HS-5 (cell line): ENCODE data around the gene C11orf16.
"Not testable (repeated sequence)": the region's sequence is repeated elsewhere in the genome, so short reads cannot be mapped to it uniquely, and the experiment has no call there.

Experiments
- DNase-seq: peaks from one replicate; pipeline ENCODE4 v3.0.0-alpha.2; 2012; ENCODE audit warnings: low read depth

C11orf16 gene, protein sequence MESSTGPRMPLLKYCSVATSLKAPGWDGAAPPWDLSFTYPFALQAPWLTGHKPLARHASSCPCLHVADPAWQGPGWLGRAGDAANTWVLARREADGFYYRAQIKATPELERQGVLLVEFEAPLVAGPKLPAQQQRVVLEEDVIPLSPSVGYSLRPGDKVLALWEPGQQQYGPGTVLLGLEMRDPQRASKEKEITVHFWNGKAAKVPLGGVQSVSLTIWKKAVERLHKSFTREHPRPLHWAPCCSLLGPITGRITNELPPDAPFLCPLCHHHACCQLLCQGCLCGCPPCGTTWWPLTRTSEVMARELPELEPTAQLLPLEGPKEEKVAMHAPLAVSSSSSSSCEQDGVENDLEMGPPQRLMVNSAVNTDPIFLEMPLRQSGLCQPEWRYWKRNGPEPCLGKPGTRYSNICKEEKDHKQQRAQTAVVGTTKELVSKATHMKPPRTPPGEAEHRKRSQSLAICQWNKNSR

GRCh38 chr11:8932564-8933180 is at the start of gene C11orf16:
Gene C11orf16, minus strand, starts transcription at chr11:8932947. Its CDS starts 639 bp downstream, at chr11:8932308.
- no peak for DNase-seq

DNA sequence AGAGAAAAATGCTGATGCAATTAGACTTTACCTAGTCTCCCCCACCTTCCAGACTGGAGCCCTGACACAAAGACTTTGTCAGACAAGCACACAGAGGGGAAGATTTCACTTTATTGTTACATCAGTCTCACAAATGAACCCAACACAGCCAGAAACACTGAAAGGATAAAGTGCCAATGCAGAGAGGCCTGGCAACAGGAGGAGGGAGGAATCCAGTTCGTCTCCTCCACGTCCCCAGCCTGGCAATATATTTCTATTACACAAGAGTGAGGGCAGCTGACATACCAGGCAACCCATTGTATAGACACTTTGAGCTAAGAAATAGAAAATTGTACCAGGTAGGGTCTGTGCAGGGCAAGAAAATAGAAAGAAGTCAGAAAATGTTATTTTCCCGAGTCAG is 47.7 kb upstream of the C11orf16 start:
- no peak for DNase-seq

- not testable (repeated sequence) for DNase-seq
Observed at GRCh38 chr11:8979365-8979764, 46.6 kb upstream of the C11orf16 start.

GRCh38 chr11:8973121-8973520 is 40.4 kb upstream of the C11orf16 start:
- DNase-seq = no peak

GRCh38 chr11:8971924-8972316 is 39.2 kb upstream of the C11orf16 start:
- DNase-seq = no peak

DNA sequence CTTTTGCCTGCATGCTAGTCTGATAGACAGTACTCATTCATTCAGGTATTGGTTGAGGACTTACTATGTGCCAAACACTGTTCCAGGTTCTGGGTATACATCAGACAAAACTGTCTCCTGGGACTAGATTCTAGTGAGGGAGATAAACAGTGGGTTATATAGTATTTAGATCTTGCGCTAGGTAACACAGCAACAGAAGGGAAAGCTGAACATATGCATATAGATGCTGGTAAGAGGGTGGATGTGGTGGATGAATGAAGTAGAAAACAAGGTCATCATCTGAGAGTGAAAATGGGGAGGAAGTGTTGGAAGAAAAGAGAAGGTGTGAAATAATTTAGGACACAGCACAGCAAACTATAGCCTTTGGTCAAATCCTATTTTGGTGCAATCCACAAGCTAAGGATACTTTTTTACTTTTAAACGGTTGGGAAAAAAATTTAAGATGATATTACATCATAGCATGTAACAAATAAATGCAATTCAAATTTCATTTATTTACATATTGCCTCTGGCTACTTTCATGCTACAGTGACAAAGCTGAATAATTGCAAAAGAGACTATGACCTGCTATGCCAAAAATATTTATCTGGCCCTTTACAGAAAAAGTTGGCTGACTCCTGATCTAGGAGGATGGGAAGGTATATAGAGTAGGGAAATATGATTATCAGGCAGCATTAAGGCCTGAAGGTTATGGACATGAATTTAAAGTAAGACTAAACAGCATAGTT is 38.6 kb upstream of the C11orf16 start:
- no peak for DNase-seq

DNA sequence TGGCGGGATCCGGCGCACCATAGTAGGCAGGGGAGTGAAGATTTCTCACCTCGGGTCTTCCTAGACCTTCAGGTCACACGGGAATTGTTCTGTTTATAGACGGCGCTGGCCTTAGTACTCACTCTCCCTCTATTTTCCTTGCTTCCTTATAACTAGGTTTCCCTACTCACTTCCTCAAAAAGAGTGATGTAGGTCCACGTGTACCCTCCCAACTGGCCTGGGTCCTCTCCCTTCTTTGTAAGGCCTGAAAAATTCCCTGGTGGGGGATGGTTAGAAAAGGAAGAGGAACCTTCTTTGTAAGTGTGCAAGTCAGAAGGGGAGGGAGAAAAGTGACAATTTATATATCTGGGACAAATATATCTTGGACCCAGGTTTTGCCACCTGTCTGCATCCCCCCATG is 34.4 kb upstream of the C11orf16 start:
- no peak for DNase-seq

GRCh38 chr11:8964324-8965320 is 31.9 kb upstream of the C11orf16 start, which contains the start of gene TMEM9B:
Gene TMEM9B, minus strand, starts transcription at chr11:8964442. Its CDS starts 129 bp downstream, at chr11:8964313.
- DNase-seq = peak; percentile 69

DNA sequence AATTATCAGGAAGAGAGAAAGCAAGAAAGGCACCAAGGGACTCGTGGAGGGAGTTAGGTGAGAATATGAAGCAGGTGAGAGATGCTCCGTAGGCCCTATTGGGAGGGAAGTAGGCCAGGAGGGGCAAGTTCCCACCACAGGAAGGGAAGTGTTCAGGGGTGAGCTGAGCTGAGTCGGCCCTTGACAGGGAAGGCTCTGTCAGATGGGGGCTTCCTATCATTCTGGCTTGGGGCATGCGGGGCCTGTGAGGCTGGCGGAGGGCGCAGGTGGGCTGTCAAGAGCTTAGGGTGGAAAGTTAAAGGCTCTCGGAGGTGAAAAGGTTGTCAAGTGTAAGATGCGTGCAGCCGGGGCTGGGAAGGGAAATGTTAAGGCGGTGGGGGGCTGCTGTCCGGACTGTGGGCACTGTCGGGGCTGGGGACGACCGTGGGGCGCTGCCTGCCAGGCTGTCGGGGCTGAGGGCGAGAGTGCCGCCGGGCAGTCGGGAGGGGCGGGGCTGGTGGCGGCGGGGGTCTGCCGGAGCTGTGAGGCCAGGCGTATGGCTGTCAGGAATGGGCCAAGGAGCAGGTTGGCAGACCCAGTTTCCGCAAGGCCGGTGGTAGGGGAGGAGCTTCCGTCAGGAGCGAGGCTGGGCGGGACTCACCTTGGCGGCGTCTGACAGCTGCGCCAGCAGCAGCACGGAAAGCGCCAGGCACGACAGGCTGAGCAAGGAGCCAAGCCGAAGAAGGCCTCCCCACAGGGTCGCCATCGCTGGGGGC is 31.0 kb upstream of the C11orf16 start:
- DNase-seq = peak; percentile 33

GRCh38 chr11:8962841-8963240 is 30.1 kb upstream of the C11orf16 start:
- no peak for DNase-seq

DNA sequence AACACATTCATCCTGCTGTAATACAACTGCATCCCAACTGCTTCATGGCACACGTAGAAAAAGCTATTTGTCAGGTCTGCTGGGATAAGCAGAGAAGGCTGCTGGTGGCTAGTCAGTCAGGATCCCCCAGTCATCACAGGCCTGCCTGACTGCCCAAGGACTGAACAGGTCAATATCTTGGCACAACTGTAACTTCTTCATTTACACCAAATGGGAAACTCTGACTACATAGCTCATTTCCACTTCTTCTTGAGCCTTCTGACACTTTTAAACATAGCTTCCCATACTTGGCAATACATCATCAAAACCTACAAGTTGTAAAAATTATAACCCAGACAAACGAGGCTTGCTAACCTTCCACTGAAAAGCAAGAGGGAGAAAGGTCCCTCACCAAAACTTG is 28.7 kb upstream of the C11orf16 start:
- no peak for DNase-seq

GRCh38 chr11:8959546-8960166 is 26.9 kb upstream of the C11orf16 start:
- DNase-seq = peak; percentile 67

GRCh38 chr11:8956860-8957259 is 24.1 kb upstream of the C11orf16 start:
- DNase-seq = no peak

DNA sequence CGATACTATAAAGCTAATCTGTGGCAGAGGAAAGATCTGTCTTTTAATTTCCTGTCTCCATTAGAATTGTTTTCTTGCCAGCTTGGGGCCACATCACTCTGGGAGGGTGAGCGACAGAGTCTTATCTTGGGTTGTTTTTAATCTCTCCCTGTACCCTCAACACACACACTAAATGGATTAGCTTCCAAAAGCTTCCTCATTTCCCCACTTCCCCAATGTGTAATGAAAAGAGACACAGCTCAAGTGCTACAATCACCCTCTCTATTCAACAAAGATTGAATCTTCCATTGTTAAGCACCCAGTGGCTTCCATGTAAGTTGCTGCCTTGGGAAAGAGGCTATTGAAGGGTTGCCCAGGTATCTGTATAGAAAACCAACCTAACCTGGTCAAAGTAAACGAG is 16.1 kb upstream of the C11orf16 start:
- DNase-seq = no peak

GRCh38 chr11:8947230-8947943 is 14.6 kb upstream of the C11orf16 start:
- DNase-seq = no peak

- DNase-seq = no peak
Observed at GRCh38 chr11:8942518-8943066, 9.8 kb upstream of the C11orf16 start, which contains the start of gene ASCL3. Gene ASCL3, minus strand, starts transcription at chr11:8943016. Its CDS starts 4,855 bp downstream, at chr11:8938161.

DNA sequence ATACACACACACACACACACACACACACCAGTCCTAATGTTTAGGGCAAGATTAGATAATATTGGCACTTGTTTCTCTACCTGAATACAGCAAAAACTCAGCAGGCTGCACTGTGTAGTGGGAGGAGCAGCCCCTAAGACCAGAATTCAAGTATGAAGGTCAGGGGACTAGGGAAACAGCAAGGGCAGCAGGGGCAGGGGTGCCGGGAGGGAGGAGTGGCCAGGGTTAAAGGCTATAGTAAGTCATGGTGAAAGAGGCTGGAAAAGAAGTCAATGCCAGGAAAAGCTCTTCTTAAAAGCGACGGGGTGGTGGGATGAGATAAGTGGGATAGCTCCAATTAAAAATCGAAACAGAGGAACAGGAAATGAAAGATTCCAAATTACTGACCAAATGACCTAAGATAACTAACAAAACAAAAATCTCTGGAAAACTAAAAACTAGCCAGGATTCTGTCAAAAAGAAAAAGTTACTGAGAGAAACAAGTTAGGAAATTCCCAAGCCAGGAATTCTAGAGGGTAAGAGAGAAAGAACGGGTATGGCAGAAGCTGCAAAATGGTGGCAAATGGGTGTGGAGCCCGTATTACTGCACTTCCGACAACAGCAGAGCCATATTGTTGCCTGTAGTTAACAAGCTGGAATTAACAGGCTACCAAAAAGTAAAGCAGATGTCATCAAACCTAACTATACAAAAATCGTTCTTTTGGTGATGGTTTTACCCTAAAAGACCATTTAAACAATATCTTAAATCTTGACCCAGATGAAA is 8.8 kb upstream of the C11orf16 start:
- no peak for DNase-seq

DNA sequence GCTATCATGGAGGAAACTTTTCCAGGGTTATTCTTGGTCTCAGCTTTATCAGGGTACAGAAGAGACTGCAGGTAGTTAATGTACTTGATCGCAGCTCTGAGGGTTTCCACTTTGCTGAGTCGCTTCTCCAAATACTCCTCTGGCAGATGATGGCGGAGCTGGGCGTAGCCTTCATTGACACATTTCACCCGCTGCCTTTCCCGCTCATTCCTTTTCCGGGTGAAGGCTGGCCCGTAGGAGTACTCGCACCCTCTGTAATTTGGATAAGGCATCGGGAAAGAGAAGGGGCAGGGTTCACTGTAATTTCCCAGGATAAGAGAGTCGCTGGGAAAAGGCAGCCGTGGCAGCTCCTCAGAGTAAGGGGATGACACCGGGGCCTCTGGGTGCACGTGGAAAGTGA is 4.9 kb upstream of the C11orf16 start:
- no peak for DNase-seq
